Nucleus accumbens (tissue), 56 donors: ENCODE results near the gene ACOT7.

Experiments
- DNase-seq, 56 donors: peaks; one replicate each; lab custom pipeline; 2025; lab: John Stamatoyannopoulos, UW

Gene ACOT7

GRCh38 chr1:6259491-6260362 is 133.8 kb downstream of the ACOT7 start:
- peak in 27 of 56 donors; percentile 4 to 70 (median 20) for DNase-seq

DNA sequence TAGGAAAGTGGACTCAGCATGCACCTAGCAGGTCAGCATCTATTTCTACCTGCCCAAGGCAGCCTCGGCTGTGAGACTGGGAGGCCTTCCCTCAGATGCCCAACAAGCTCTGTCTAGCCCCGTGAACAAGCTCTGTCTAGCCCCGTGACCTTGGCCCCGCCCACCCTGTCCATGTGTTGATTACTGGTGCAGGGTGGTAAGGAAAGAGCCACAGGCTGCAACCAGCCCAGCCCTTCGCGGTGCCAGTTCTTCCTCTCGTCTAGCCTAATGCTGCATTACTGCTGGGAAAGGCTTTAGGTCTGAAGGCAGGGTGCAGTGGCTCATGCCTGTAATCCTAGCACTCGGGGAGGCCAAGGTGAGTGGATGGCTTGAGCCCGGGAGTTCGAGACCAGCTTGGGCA is 134.9 kb downstream of the ACOT7 start:
- DNase-seq, result no peak

DNA sequence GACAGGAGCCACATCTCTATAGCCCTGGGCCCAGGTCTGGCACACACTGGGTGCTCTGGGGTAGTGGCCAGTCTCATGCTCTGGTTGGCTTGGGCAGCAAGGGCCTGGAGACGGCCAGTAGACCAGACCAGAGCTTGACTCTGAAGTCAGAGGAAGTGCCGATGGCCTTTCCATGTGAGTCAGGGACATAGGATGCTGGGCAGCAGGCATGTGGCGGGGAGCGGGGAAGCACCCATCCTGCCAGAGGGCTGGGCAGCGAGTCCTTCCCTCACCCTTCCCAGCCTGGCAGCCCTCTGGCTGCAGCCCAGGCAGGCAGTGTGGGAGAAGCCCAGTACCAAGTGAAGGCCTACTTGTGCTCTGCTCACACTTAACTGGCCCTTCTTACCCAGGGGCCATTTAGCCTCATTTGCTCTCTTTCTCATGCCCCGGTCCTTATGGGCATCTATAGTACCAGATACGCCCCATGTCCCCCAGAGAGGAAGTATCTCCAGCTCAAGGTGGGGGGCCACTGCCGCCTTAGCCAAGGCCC is 136.0 kb downstream of the ACOT7 start:
- no peak for DNase-seq

DNA sequence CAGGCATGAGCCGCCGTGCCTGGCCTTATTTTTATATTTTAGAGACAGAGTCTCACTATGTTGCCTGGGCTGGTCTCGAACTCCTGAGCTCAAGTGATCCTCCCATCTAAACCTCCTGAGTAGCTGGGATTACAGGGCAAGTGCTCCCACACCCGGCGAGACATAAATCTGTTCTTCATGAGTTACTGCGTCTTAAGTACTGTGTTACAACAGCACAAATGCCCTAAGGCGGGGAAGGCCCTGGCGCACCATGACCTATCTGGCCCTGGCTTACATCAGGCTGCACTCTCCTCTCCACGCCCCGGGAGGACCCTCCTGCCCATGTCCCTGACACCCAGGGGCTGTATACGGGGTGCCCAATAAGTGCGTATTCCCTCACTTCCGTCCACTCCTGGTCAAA is 136.9 kb downstream of the ACOT7 start:
- DNase-seq, result no peak

DNA sequence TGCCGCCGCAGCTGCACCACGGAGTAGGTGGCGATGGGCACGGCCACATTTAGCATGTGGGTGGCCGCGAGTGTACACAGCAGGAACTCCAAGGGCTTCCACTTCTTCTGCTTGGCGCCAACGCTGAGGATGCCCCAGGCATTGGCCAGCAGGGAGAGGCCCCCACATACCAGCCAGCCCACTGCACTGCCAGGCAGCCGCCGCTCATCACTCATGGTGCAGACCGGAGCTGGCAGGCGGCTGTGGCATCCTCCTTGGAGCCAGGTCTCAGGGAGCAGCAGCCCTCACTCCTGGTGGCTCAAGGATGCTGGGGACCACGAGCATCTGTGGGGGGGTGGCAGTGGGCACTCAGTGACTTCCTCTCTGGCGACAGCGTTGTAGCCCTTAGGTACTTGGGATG is 138.9 kb downstream of the ACOT7 start:
- no peak for DNase-seq

DNA sequence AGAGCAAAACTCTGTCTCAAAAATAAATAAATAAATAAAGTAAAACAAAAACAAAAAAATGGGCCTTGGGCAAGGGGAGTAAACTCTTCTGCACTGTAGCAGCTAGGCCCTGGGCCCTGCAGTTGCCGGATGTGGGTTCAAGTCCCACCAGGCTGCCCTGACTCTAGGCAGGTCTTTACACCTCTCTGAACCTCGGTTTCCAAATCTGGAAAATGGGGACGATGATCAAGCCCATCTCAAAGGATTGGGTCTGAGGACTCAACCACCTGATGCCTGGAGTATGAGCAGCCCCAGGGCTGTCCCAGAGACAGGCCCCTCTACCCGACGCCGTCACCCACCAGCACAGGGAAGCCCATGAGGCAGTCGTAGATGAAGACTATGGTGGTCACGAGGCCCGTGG is 140.2 kb downstream of the ACOT7 start:
- DNase-seq, result no peak

- DNase-seq, result no peak
Observed at GRCh38 chr1:6252374-6252710, 141.2 kb downstream of the ACOT7 start.

DNA sequence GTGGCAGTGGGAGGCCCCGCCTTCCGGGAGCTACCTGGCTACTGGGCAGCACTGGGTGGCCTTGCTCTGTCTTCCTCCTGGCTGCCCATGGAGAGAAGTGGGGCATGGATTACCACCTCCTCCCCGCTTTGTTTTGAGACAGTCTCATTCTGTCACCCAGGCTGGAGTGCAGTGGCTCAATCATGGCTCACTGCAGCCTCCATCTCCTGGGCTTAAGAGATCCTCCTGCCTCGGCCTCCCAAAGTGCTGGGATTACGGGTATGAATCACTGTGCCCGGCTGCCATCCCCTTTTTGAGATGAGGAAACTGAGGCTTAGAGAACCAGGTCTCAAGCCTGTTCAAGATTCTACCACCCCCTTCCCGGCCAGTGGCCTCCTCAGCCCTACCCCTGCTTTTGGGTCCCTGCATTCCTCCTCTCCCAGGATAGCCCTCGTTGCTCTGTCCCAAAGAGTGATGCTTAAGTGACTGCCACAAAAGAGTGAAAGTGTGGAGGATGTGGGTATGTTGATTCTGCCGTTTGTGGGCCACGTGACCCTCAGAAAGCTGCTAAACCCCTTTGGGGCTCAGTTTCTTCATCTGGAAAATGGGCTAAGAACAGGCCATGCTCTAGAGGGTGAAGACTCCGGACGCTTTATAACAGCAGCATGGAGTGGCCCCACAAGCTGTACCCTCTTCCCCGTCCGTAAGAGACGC is 141.7 kb downstream of the ACOT7 start:
- DNase-seq, result no peak

- no peak for DNase-seq
Observed at GRCh38 chr1:6251233-6251632, 142.3 kb downstream of the ACOT7 start.

DNA sequence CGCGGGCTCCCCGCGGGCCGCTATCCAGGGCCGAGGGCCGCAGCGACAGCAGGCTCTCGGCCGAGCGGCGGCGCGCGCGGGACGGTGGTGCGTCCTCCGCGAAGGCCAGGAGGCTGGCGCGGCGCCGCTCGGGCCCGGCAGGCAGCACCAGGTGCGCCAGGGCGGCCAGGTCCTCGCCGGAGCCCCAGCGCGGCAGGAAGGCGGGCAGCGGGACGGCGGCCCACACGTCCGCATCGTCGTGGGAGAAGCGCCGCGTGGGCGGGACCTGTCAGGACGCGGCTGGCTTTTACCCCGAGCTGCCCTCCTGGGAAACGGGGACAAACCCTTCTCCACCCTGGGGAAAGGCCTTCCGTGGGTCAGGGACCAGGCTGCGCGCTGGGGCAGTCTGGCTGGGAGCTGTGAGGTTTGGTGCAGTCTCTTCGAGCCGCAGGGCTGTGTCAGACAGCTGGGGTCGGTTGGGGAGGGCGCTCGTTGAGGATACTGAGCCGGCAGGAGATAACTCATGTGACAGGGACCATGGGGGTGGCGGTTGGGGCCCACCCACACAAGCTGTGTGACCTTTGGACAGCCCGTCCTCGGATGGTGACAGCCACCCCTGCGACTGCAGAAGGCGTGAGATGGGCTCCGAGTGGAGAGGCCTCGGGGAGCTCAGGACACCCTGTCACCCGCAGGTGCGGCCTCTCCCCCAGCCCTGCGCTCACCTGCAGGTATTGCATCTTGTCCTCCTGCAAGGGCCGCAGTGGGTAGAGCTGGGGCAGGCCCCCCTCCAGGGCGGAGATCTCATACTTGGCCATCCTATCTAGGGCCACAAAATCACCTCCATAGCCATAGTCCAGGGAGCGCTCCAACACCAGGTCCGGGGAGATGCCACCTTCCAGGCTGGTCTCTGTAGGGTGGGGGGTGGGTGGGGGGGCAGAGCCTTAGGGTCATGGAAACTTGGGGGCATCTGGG is 143.6 kb downstream of the ACOT7 start:
- no peak for DNase-seq

DNA sequence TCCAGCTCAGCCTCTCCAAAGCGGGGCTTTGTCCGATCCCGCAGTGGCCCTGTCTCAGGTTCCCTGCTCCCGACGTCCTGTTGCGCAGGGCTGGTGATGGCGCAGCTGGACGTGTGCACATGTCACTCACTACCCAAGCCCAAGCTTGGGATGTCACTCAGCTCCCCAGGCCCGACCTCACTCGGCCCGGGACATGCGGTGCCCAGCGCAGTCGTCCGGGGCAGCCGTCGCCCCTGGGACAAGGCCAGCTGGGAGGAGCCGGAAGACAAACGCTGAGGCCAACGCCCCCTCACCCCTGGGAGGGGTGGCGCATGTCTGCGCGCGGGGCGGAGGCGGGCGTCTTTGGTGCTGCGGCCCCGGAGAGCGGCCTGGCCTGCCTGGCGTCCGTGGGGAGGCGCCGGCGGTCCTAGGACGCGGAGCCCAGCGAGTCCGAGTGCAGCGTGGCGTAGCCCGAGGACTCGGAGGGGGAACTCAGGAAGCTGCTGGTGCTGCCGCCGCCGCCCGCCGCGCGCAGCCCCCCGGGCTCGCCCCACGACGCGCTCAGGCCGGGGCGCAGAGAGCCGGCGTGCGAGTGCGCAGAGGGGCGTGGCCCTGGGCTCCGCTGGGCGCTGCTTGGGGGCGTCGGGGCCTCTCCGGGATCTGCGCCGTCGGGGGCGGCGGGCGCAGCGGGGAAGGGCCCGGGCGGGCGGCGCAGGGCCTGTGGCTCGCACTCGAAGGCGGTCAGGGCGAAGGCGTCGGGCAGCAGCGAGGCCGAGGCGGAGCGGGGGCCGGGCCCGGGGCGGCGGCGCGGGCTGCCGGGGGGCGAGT is 144.4 kb downstream of the ACOT7 start:
- no peak for DNase-seq

- no peak for DNase-seq
Observed at GRCh38 chr1:6248161-6248776, 145.3 kb downstream of the ACOT7 start.

- DNase-seq, result no peak
Observed at GRCh38 chr1:6247651-6248050, 145.9 kb downstream of the ACOT7 start.

DNA sequence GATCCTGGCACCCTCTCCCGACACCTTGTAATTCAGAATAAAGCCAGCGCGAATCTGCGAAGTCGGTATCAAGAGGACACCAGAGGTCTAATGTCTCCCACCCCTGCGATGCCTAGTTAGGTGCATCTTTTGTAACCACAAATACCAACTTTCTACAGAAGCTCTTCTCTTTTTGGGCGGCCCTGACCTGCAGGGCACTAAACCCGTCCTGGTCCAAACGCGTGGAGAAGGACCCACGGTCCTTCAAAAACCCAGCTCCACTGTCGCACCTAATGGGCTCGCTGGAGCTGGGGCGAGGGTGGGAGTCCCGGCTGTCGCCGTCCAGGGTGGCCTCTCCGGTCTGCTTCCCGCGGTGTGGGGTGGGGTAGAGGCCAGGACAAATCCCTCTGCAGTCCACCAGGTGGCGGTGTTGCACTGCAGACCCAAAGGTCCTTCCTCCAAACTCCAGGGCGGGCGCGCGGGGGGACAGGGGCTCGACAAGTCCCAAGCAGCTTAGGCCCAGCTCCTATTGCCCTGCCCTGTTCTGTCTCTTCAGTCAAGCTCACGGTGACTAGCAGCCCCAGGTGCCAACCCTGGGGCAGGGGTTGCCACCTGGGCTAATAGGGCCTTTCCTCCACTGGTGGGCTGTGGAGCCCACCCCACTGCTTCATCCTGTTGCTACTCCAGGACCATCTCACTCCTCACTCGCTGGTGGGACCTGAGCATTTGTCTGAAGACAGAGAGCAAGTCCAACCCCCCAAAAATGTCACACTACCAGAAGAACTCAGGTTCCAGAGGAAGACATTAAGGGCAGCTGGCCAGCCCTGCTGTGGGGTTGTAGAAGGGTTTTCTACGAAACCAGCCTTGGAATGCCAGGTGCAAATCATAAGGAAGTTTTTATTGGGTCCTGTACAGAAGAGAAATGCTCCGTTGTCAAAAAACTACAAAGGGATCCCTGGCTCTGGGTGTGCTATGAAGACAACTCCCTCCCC is 146.8 kb downstream of the ACOT7 start:
- peak in 52 of 56 donors; percentile 13 to 84 (median 50) for DNase-seq

DNA sequence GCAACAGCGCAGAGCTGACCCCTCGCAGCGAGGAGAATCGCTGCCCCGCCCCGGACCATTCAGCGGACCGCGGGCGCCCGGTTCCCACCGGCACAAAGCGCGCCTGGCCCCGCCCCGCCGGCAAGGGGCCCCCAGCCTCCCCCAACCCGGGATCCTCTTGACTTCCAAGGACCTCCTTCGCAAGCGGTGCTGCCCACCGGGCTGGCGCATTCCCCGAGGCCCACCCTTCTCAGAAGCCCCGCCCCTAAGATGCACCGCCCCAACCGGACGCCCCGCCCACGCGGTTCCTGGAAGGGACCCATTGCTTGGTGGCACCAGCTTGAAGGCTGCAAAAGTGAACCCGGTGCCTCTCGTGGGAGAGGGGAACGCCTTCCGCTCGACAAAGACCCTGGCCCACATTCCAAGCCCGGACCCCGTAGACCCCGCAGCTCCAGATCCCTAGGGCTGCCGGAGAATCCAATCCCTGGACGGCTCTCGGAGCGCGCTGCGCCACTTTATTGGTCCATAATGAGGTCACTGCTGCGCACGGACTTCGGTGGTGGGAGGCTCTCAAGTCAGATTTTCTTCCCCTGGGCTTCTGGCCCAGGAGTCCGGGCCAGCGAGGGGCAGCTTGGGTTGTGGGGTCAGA is 147.6 kb downstream of the ACOT7 start:
- DNase-seq, result peak in 1 of 56 donors; percentile 53

- DNase-seq, result peak in 37 of 56 donors; percentile 7 to 72 (median 36)
Observed at GRCh38 chr1:6245086-6245868, 148.3 kb downstream of the ACOT7 start.
